ENCODE results near the gene ZNF579. TPM values are rescaled to one million over a fixed set of nuclear protein-coding genes. Genes with fewer than 3 reads are reported as not detected.

The ZNF579 gene
- polyA plus RNA-seq, 1 donor from 2014 or later = 7.4 TPM

DNA sequence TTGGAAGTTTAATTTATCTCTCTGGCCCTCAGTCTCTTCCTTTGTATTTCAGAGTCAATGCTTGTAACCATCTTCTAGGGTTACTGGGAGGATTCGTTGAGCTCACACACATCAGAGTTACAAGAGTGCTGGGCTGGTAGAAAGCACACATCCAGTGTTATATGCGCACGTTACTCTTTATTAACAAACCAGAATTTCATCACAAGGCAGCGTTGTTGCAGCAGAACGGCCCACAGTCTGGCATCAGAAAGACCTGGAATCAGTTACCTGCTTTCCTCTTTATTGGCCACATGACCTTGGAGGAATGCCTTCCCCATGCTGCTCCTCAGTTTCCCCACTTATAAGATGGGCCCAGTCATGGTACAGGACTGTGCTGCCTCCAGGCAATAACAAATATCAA is 28.7 kb upstream of the ZNF579 start:
- H3K4me2 ChIP-seq (ENCODE audit: low read length) = no peak overlapping the region
- no peaks in the 10 kb centered on the region for H3F3A ChIP-seq (ENCODE audit: insufficient read depth, low read length, poor library complexity, severe bottlenecking)
- no peaks in the 10 kb centered on the region for H3K27me3 ChIP-seq (ENCODE audit: insufficient read depth, low read depth, low read length)
- H2AFZ ChIP-seq (ENCODE audit: low read depth, low read length) = no peak overlapping the region
- no peak overlapping the region for H3K4me3 ChIP-seq (ENCODE audit: low read length)
- H3K79me2 ChIP-seq (replicated peaks; ENCODE audit: insufficient read depth, low read length) = peaks cover 25% of the 10 kb centered on the region
- no peaks in the 10 kb centered on the region for H3K9me2 ChIP-seq (ENCODE audit: insufficient read depth, low read length)
- H3K9ac ChIP-seq (ENCODE audit: low read length) = no peak overlapping the region
- H3K36me3 ChIP-seq (ENCODE audit: insufficient read depth, low read length) = peaks cover 8% of the 10 kb centered on the region
- H4K20me1 ChIP-seq (ENCODE audit: insufficient read depth) = no peaks in the 10 kb centered on the region
- TF ChIP-seq TAF1 (IDR thresholded peaks at IDR 0.05; ENCODE audit: low read depth) (no peak), POLR2AphosphoS5 (IDR thresholded peaks at IDR 0.05) (no peak), SMC3 (conservative IDR thresholded peaks at IDR 0.05; ENCODE audit: poor library complexity) (no peak), RAD21 (conservative IDR thresholded peaks at IDR 0.05) (no peak), EP300 (conservative IDR thresholded peaks at IDR 0.05; ENCODE audit: poor library complexity, severe bottlenecking) (no peak), MXI1 (conservative IDR thresholded peaks at IDR 0.05; ENCODE audit: poor library complexity, severe bottlenecking) (no peak), EZH2 (IDR thresholded peaks at IDR 0.05; ENCODE audit: borderline replicate concordance, insufficient read depth, low read length, poor library complexity, severe bottlenecking) (no peak)
- TF ChIP-seq, protein P1, sequence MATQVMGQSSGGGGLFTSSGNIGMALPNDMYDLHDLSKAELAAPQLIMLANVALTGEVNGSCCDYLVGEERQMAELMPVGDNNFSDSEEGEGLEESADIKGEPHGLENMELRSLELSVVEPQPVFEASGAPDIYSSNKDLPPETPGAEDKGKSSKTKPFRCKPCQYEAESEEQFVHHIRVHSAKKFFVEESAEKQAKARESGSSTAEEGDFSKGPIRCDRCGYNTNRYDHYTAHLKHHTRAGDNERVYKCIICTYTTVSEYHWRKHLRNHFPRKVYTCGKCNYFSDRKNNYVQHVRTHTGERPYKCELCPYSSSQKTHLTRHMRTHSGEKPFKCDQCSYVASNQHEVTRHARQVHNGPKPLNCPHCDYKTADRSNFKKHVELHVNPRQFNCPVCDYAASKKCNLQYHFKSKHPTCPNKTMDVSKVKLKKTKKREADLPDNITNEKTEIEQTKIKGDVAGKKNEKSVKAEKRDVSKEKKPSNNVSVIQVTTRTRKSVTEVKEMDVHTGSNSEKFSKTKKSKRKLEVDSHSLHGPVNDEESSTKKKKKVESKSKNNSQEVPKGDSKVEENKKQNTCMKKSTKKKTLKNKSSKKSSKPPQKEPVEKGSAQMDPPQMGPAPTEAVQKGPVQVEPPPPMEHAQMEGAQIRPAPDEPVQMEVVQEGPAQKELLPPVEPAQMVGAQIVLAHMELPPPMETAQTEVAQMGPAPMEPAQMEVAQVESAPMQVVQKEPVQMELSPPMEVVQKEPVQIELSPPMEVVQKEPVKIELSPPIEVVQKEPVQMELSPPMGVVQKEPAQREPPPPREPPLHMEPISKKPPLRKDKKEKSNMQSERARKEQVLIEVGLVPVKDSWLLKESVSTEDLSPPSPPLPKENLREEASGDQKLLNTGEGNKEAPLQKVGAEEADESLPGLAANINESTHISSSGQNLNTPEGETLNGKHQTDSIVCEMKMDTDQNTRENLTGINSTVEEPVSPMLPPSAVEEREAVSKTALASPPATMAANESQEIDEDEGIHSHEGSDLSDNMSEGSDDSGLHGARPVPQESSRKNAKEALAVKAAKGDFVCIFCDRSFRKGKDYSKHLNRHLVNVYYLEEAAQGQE (IDR thresholded peaks at IDR 0.05; ENCODE audit: borderline replicate concordance) = no peak
- TF ChIP-seq, protein P2, sequence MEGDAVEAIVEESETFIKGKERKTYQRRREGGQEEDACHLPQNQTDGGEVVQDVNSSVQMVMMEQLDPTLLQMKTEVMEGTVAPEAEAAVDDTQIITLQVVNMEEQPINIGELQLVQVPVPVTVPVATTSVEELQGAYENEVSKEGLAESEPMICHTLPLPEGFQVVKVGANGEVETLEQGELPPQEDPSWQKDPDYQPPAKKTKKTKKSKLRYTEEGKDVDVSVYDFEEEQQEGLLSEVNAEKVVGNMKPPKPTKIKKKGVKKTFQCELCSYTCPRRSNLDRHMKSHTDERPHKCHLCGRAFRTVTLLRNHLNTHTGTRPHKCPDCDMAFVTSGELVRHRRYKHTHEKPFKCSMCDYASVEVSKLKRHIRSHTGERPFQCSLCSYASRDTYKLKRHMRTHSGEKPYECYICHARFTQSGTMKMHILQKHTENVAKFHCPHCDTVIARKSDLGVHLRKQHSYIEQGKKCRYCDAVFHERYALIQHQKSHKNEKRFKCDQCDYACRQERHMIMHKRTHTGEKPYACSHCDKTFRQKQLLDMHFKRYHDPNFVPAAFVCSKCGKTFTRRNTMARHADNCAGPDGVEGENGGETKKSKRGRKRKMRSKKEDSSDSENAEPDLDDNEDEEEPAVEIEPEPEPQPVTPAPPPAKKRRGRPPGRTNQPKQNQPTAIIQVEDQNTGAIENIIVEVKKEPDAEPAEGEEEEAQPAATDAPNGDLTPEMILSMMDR (IDR thresholded peaks at IDR 0.05; ENCODE audit: poor library complexity, severe bottlenecking) = no peak
- H3K9me3 ChIP-seq (ENCODE audit: low read length) = no peaks in the 10 kb centered on the region
- H3K27ac ChIP-seq (ENCODE audit: low read length) = no peak overlapping the region

DNA sequence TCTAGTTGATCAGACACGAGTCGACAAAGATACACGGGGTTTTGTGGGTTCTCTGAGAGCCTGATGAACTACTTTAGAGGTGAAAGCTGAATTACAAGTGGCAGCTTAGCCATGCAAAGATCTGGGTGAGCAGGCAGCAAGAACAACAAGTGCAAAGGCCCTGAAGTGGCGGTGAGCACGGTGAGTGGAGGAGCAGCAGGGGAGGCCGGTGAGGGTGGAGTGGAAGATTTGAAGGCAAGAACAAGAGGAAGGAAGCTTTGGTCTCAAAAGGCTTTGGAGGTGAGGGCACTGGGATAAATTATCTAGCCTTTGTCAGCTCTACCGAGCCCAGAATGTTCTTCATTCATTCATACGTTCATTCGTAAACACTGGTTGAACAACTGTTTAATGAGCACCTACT is 26.2 kb upstream of the ZNF579 start:
- H2AFZ ChIP-seq (ENCODE audit: low read depth, low read length) = no peak overlapping the region
- peak overlapping the region; percentile 97 for H3K4me3 ChIP-seq (ENCODE audit: low read length)
- H3K27me3 ChIP-seq (ENCODE audit: insufficient read depth, low read depth, low read length) = no peaks in the 10 kb centered on the region
- H3K79me2 ChIP-seq (replicated peaks; ENCODE audit: insufficient read depth, low read length) = peaks cover 25% of the 10 kb centered on the region
- no peaks in the 10 kb centered on the region for H3F3A ChIP-seq (ENCODE audit: insufficient read depth, low read length, poor library complexity, severe bottlenecking)
- TF ChIP-seq, protein P1 (IDR thresholded peaks at IDR 0.05; ENCODE audit: borderline replicate concordance) = no peak
- TF ChIP-seq TAF1 (IDR thresholded peaks at IDR 0.05; ENCODE audit: low read depth) (no peak), POLR2AphosphoS5 (IDR thresholded peaks at IDR 0.05) (no peak), EZH2 (IDR thresholded peaks at IDR 0.05; ENCODE audit: borderline replicate concordance, insufficient read depth, low read length, poor library complexity, severe bottlenecking) (no peak), EP300 (conservative IDR thresholded peaks at IDR 0.05; ENCODE audit: poor library complexity, severe bottlenecking) (no peak), SMC3 (conservative IDR thresholded peaks at IDR 0.05; ENCODE audit: poor library complexity) (no peak), RAD21 (conservative IDR thresholded peaks at IDR 0.05) (no peak)
- TF ChIP-seq, protein P2 (IDR thresholded peaks at IDR 0.05; ENCODE audit: poor library complexity, severe bottlenecking) = no peak
- no peaks in the 10 kb centered on the region for H3K9me2 ChIP-seq (ENCODE audit: insufficient read depth, low read length)
- peak overlapping the region; percentile 97 for H3K9ac ChIP-seq (ENCODE audit: low read length)
- peaks cover 8% of the 10 kb centered on the region for H3K36me3 ChIP-seq (ENCODE audit: insufficient read depth, low read length)
- H3K27ac ChIP-seq (ENCODE audit: low read length) = peak overlapping the region; percentile 97
- peak overlapping the region; percentile 81 for H3K4me2 ChIP-seq (ENCODE audit: low read length)
- H4K20me1 ChIP-seq (ENCODE audit: insufficient read depth) = no peaks in the 10 kb centered on the region
- no peaks in the 10 kb centered on the region for H3K9me3 ChIP-seq (ENCODE audit: low read length)

All from neural cell (in vitro differentiated cells).